OCI-LY3 (cell line): ENCODE data around the gene LDAH.

Source experiments
- H2AFZ ChIP-seq: fragments of 200-600, 300-600 bp; shearing (Covaris generic); 2 replicates; pipeline ENCODE4 v1.6.0; 2014; ENCODE audit warnings: antibody characterized with exemption, low read depth, low read length
- H3K27ac ChIP-seq: fragments of 200-600, 300-600 bp; sonication (generic); 2 replicates; pipeline ENCODE4 v1.5.1; 2014; ENCODE audit warnings: mild to moderate bottlenecking, low read length, moderate library complexity, mixed read lengths
- H3K27me3 ChIP-seq: fragments of 200-600, 300-600 bp; sonication (generic); 2 replicates; pipeline ENCODE4 v1.6.1; 2014; ENCODE audit warnings: low read depth, low read length, mixed read lengths
- H3K36me3 ChIP-seq: fragments of 200-600, 300-600 bp; sonication (generic); replicated peaks from 2 replicates; pipeline ENCODE3; 2014; ENCODE audit warnings: low read depth, low read length, mixed read lengths
- H3K4me1 ChIP-seq: fragments of 300-600, 200-600 bp; sonication (generic); 2 replicates; pipeline ENCODE4 v1.6.1; 2014; ENCODE audit warnings: low read length, mixed read lengths
- H3K4me2 ChIP-seq: fragments of 200-600, 300-600 bp; sonication (generic); 2 replicates; pipeline ENCODE4 v1.6.1; 2014; ENCODE audit warnings: low read length, mixed read lengths
- H3K4me3 ChIP-seq: fragments of 300-600, 200-600 bp; sonication (generic); 2 replicates; pipeline ENCODE4 v1.5.1; 2014; ENCODE audit warnings: antibody characterized with exemption, mild to moderate bottlenecking, low read length, moderate library complexity
- H3K79me2 ChIP-seq: fragments of 300-600, 200-600 bp; shearing (Covaris generic); 2 replicates; pipeline ENCODE4 v1.6.1; 2014; ENCODE audit warnings: mild to moderate bottlenecking, low read length, mixed read lengths
- H3K9ac ChIP-seq: fragments of 300-600, 200-600 bp; shearing (Covaris generic); 2 replicates; pipeline ENCODE4 v1.6.0; 2014; ENCODE audit warnings: mild to moderate bottlenecking, low read length, moderate library complexity
- H3K9me3 ChIP-seq: fragments of 200-600, 300-600 bp; shearing (Covaris generic); 2 replicates; pipeline ENCODE4 v1.6.1; 2014; ENCODE audit warnings: low read length, mixed read lengths; ENCODE audit not compliant: insufficient read depth
- H4K20me1 ChIP-seq: fragments of 200-600, 300-600 bp; sonication (generic); 2 replicates; pipeline ENCODE4 v1.6.1; 2016; ENCODE audit warnings: low read length, mixed read lengths; ENCODE audit not compliant: insufficient read depth
- EZH2phosphoT487 ChIP-seq: fragments of 200-600 bp; shearing (Covaris generic); IDR thresholded peaks from 2 replicates; pipeline ENCODE4 v1.6.1; 2018; ENCODE audit warnings: antibody characterized with exemption, mixed run types, low read depth
- TF ChIP-seq, protein P1 (sequence below): fragments of 200-600, 300-600 bp; sonication (generic); IDR thresholded peaks from 2 replicates; pipeline ENCODE4 v1.5.1; 2014; ENCODE audit warnings: antibody characterized with exemption, low read length, low read depth

Gene LDAH

DNA sequence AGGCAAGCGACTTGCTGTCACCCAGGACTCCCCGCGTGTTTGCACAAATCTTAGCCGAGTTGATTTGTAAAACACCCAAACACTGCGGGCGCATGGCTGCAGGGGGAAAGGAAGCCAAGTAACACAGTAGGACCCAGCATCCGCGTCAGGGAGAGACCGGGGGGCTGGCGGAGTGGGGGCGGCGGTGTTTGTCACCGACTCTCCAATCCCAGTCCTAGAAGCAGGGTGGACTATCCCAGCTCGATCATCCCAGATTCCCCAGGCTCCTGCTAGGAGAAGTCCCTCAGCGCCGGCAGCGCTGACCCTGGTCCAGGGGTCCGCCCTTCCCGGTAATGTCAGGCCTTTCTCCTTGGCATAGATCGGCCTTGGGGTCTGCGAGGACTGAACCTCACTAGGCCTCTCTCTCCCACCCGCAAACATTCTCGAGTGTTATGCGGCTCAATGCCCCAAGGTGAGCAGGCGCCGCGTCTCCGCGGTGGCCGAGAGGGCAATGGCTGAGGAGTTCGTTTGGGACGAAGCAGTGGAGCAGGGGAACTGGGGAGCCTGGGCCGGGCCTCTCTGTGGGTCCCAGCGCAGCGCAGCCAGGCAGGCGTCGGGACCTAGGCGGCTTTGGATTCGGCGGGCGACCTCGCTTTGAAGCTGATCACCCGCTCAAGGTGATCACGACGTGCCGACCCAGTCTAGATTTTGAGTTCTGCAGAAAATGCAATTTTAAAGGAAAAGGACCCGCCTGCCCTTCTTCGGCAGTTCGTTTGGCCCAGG lies 157.5 kb downstream of the LDAH start:
- Histone ChIP-seq H3K4me1 (peaks cover 26% of the 10 kb centered on the region), H3K36me3 (peaks cover 13% of the 10 kb centered on the region), H3K9ac (no peak overlapping the region), H3K4me3 (peak overlapping the region; percentile 100), H3K27me3 (peaks cover 40% of the 10 kb centered on the region), H3K27ac (no peak overlapping the region), H3K4me2 (peak overlapping the region; percentile 78), H3K79me2 (peaks cover 31% of the 10 kb centered on the region), H4K20me1 (no peaks in the 10 kb centered on the region), H3K9me3 (no peaks in the 10 kb centered on the region), H2AFZ (no peak overlapping the region)
- no peak for TF ChIP-seq EZH2phosphoT487

DNA sequence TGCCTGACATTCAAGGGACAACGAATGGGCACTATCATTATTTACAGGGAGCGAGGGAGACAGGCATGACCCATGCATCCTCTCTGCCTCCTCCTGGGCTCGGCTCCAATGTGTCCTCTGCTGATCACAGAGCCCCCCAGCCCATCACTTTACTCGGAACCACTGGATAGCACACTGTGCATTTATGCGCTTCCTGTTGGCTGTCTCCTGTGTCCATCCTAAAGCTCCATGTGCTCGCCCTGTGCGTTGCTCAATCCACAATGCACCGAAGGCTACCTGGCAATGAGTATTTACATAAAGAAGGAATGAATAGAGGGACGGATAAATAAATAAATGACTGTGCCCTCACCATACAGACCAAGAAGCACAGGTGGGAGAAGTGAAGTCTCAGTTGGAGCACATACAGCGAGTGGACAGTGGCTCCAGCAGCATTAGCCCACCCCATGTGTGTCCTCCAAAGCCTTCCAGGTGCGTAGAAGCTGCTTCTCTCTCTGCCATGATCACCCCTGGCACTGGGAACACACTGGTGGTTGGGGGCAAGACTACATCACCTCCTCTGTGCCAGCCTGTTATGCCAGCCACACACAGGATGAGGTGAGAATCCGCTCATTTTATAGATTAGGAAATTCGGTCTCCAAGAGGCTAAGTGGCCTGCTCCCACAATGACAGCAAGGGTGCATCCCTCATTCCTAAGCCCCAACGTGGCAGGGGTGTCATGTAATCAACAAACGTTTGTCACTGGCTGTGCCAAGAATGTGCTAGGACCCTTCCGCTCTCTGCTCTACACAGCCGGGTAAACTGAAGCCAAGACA lies 158.3 kb downstream of the LDAH start:
- H3K9ac ChIP-seq, result no peak overlapping the region
- no peak overlapping the region for H3K4me2 ChIP-seq
- peaks cover 26% of the 10 kb centered on the region for H3K4me1 ChIP-seq
- H3K36me3 ChIP-seq, result peaks cover 5% of the 10 kb centered on the region
- no peak for TF ChIP-seq EZH2phosphoT487
- TF ChIP-seq, protein P1, sequence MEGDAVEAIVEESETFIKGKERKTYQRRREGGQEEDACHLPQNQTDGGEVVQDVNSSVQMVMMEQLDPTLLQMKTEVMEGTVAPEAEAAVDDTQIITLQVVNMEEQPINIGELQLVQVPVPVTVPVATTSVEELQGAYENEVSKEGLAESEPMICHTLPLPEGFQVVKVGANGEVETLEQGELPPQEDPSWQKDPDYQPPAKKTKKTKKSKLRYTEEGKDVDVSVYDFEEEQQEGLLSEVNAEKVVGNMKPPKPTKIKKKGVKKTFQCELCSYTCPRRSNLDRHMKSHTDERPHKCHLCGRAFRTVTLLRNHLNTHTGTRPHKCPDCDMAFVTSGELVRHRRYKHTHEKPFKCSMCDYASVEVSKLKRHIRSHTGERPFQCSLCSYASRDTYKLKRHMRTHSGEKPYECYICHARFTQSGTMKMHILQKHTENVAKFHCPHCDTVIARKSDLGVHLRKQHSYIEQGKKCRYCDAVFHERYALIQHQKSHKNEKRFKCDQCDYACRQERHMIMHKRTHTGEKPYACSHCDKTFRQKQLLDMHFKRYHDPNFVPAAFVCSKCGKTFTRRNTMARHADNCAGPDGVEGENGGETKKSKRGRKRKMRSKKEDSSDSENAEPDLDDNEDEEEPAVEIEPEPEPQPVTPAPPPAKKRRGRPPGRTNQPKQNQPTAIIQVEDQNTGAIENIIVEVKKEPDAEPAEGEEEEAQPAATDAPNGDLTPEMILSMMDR, result no peak
- H3K9me3 ChIP-seq, result no peaks in the 10 kb centered on the region
- no peak overlapping the region for H3K4me3 ChIP-seq
- H3K27ac ChIP-seq, result no peak overlapping the region
- peaks cover 48% of the 10 kb centered on the region for H3K27me3 ChIP-seq
- H2AFZ ChIP-seq, result no peak overlapping the region
- peaks cover 23% of the 10 kb centered on the region for H3K79me2 ChIP-seq
- H4K20me1 ChIP-seq, result no peaks in the 10 kb centered on the region

- Histone ChIP-seq H3K4me1 (peaks cover 23% of the 10 kb centered on the region), H2AFZ (no peak overlapping the region), H3K27me3 (peaks cover 54% of the 10 kb centered on the region)
Measured at GRCh38 chr2:20664071-20664390, 158.9 kb downstream of the LDAH start.

GRCh38 chr2:20663196-20664070 lies 159.5 kb downstream of the LDAH start:
- H3K36me3 ChIP-seq, result no peaks in the 10 kb centered on the region
- no peak overlapping the region for H3K9ac ChIP-seq
- no peak overlapping the region for H3K4me2 ChIP-seq
- no peak overlapping the region for H3K4me3 ChIP-seq
- H3K27me3 ChIP-seq, result peaks cover 57% of the 10 kb centered on the region
- peaks cover 17% of the 10 kb centered on the region for H3K4me1 ChIP-seq
- no peaks in the 10 kb centered on the region for H3K9me3 ChIP-seq
- H2AFZ ChIP-seq, result no peak overlapping the region
- peaks cover 11% of the 10 kb centered on the region for H3K79me2 ChIP-seq
- no peak overlapping the region for H3K27ac ChIP-seq
- H4K20me1 ChIP-seq, result no peaks in the 10 kb centered on the region
- TF ChIP-seq, protein P1, result no peak
- no peak for TF ChIP-seq EZH2phosphoT487

More at GRCh38 chr2:20664071-20664390, 158.9 kb downstream of the LDAH start:
- H3K79me2 ChIP-seq, result peaks cover 17% of the 10 kb centered on the region
- H4K20me1 ChIP-seq, result no peaks in the 10 kb centered on the region
- no peak overlapping the region for H3K4me2 ChIP-seq
- no peak overlapping the region for H3K27ac ChIP-seq
- H3K9me3 ChIP-seq, result no peaks in the 10 kb centered on the region
- no peaks in the 10 kb centered on the region for H3K36me3 ChIP-seq
- no peak overlapping the region for H3K4me3 ChIP-seq
- H3K9ac ChIP-seq, result no peak overlapping the region
- TF ChIP-seq, protein P1, result no peak
- TF ChIP-seq EZH2phosphoT487, result no peak
